Nephron progenitor cell (in vitro differentiated cells): ENCODE data around the gene CFAP299.

Source experiments
- DNase-seq: peaks from one replicate; pipeline ENCODE4 v3.0.0; 2021
- H3K27ac Mint-ChIP-seq: 2 replicates; pipeline ENCODE4 v1.8.0; 2021; ENCODE audit warnings: mild to moderate bottlenecking, moderate library complexity, mixed read lengths
- H3K27me3 Mint-ChIP-seq: 2 replicates; pipeline ENCODE4 v1.8.0; 2021; ENCODE audit warnings: mild to moderate bottlenecking, low read depth, mixed read lengths; ENCODE audit not compliant: poor library complexity
- H3K36me3 Mint-ChIP-seq: 2 replicates; pipeline ENCODE4 v1.8.0; 2021; ENCODE audit warnings: low read depth, mixed read lengths
- H3K4me1 Mint-ChIP-seq: 2 replicates; pipeline ENCODE4 v1.8.0; 2021; ENCODE audit warnings: mixed read lengths
- H3K4me3 Mint-ChIP-seq: 2 replicates; pipeline ENCODE4 v1.8.0; 2021; ENCODE audit warnings: mild to moderate bottlenecking, moderate library complexity, mixed read lengths
- H3K9me3 Mint-ChIP-seq: 2 replicates; pipeline ENCODE4 v1.8.0; 2021; ENCODE audit warnings: mild to moderate bottlenecking, moderate library complexity, mixed read lengths
- CTCF ChIP-seq: fragments of 200-600 bp; sonication (generic); IDR thresholded peaks from 2 replicates; pipeline ENCODE4 v1.5.0; 2021; ENCODE audit warnings: antibody characterized with exemption

The CFAP299 gene

GRCh38 chr4:80878218-80878617, 542.7 kb downstream of the CFAP299 start:
- Mint-ChIP-seq H3K27ac (no peak overlapping the region), H3K9me3 (no peaks in the 10 kb centered on the region), H3K27me3 (no peaks in the 10 kb centered on the region), H3K36me3 (no peaks in the 10 kb centered on the region), H3K4me3 (no peak overlapping the region), H3K4me1 (no peaks in the 10 kb centered on the region)
- DNase-seq, result no peak
- no peak for TF ChIP-seq CTCF

DNA sequence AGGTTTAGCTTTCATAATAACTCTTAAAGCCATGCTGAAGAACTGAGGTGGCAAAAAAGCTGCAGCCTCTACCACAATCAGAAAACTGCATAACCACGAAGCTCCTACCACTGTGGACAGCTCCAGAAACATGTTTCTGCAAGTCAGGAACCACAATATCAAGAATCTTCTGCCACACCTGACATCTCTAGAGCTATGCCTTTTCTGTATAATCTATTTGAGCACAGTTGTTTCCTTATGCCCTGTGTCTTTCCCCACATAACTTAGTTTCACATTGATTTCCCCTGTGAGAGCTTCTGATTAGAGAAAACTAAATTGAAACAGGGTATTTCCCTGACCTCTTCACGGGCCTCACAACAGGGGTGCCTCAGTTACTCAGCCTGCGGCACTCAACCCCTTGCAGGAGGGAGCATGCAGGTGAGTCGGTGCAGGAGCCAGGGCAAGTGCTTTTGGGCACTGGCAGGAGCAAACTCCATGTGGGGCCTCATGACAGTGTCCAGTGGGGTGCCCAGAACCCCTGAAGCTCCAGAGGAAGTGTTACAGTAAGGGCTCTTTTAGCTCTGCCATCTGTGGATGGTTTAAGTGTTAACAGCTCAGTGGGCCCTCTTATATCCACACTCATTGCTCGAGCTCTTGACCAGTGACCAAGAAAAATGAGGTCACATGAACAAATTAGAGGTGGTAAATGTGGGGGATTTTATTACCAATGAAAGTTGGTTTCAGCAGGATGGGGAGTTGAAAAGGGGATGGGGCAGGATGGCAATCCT, 562.2 kb downstream of the CFAP299 start:
- Mint-ChIP-seq H3K4me1 (no peaks in the 10 kb centered on the region), H3K27me3 (peaks cover 4% of the 10 kb centered on the region), H3K4me3 (no peak overlapping the region), H3K36me3 (no peaks in the 10 kb centered on the region), H3K27ac (no peak overlapping the region), H3K9me3 (no peaks in the 10 kb centered on the region)
- no peak for TF ChIP-seq CTCF
- DNase-seq, result no peak

DNA sequence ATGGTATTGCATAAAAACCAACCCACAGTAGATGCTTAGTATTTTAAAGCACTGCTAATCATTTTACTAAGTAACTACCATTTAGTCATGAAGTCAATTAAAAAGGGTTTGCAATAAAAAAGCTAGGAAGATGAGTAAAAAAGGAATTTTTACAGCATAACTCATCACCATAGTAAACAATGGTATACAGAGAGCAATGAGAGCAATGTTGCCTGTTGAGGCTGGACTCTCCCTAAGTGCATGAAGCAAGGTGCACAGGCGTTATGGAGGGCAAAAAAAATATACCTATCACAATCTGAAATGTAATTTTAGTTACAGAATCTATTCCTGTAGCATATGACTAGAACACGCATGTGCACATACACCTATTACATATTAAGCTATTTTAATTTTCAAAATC, 565.4 kb downstream of the CFAP299 start:
- Mint-ChIP-seq H3K27ac (no peak overlapping the region), H3K9me3 (peaks cover 5% of the 10 kb centered on the region), H3K4me3 (no peak overlapping the region), H3K4me1 (no peaks in the 10 kb centered on the region), H3K27me3 (peaks cover 4% of the 10 kb centered on the region), H3K36me3 (no peaks in the 10 kb centered on the region)
- no peak for TF ChIP-seq CTCF
- no peak for DNase-seq

DNA sequence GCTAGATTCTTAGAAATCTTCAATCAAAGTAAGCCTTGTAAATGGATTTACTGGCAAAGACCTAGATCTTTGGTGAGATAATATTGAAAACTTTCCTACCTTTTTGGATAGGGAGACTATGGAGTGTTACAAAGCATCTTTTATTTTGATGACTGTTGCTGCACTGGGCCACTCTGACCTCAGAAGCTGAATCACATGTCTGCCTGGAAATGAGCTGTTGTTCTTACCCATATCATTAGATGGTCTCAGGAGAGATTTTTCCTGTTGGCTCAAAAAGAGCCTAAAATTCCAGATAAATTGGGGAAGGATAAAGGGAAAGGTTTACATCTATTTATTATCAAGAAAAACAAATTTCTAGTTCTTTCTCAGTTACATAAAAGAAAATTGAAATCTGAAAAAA, 567.5 kb downstream of the CFAP299 start:
- Mint-ChIP-seq H3K36me3 (no peaks in the 10 kb centered on the region), H3K27ac (no peak overlapping the region), H3K4me1 (no peaks in the 10 kb centered on the region), H3K27me3 (peaks cover 4% of the 10 kb centered on the region), H3K4me3 (no peak overlapping the region), H3K9me3 (peaks cover 16% of the 10 kb centered on the region)
- no peak for TF ChIP-seq CTCF
- no peak for DNase-seq

DNA sequence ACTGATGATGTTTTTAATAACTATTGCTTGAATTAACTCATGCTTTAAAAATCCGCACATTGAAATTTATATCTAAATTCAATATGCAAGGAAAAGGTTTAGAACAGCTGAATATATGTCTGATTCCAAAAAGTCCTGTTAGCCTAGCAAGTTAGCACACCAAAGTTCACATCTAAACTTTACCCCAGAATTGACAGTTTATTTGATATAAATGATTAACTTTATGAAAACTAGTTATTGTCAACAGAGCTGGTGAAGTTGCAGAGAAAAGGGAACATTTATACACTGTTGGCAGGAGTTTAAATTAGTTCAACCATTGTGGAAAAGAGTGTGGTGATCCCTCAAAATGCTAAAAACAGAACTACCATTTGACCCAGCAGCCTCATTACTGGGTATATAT, 574.4 kb downstream of the CFAP299 start:
- Mint-ChIP-seq H3K4me1 (no peaks in the 10 kb centered on the region), H3K4me3 (no peak overlapping the region), H3K27ac (no peak overlapping the region), H3K27me3 (no peaks in the 10 kb centered on the region), H3K9me3 (peaks cover 16% of the 10 kb centered on the region), H3K36me3 (no peaks in the 10 kb centered on the region)
- DNase-seq, result no peak
- TF ChIP-seq CTCF, result no peak

GRCh38 chr4:80911458-80911857, 575.9 kb downstream of the CFAP299 start:
- H3K36me3 Mint-ChIP-seq, result no peaks in the 10 kb centered on the region
- no peak for TF ChIP-seq CTCF
- H3K27ac Mint-ChIP-seq, result no peak overlapping the region
- no peaks in the 10 kb centered on the region for H3K27me3 Mint-ChIP-seq
- no peak for DNase-seq
- H3K9me3 Mint-ChIP-seq, result peaks cover 8% of the 10 kb centered on the region
- no peak overlapping the region for H3K4me3 Mint-ChIP-seq
- no peaks in the 10 kb centered on the region for H3K4me1 Mint-ChIP-seq
